AG04449 (cell line): ENCODE results near the gene ATP6V0A1.

Experiments
- CTCF ChIA-PET: fragments of 350-600 bp; formaldehyde crosslinking; extraction: SDS; loops from one replicate; lab custom pipeline; 2021; ENCODE audit warnings: antibody characterized with exemption; lab: Yijun Ruan, JAX
- POLR2A ChIA-PET: fragments of 400-600, 350-600 bp; formaldehyde crosslinking; extraction: SDS; loops from one replicate; lab custom pipeline; 2020; ENCODE audit warnings: antibody characterized with exemption, inconsistent platforms; lab: Yijun Ruan, JAX
- DNase-seq: peaks from one replicate; pipeline ENCODE4 v3.0.0-alpha.2; 2010; ENCODE audit warnings: low read depth, low spot score
- H3K4me3 ChIP-seq: 2 replicates; pipeline ENCODE4 v1.5.1; 2011; ENCODE audit warnings: low read depth, mild to moderate bottlenecking, control low read depth, low read length
- CTCF ChIP-seq: IDR thresholded peaks from one replicate; pipeline ENCODE4 v1.5.1; 2011; ENCODE audit warnings: mild to moderate bottlenecking, moderate library complexity, low read length, control low read depth, inconsistent platforms; ENCODE audit not compliant: insufficient read depth; ENCODE audit errors: missing control alignments

Gene ATP6V0A1

GRCh38 chr17:42459801-42460281 is 1.2 kb downstream of the ATP6V0A1 start:
- DNase-seq = no peak
- CTCF ChIA-PET = interaction anchor here (0.9 to 1.7 kb wide), 9 partner anchors 9 to 147 kb away, joined by 3 to 9 read pairs (median 5); no protein-coding TSS in a partner anchor

GRCh38 chr17:42460371-42460770 is 1.7 kb downstream of the ATP6V0A1 start:
- POLR2A ChIA-PET = interaction anchor here (1.5 kb wide), 1 partner anchor 37 kb away, joined by 7 read pairs; the partner anchor contains the start of gene CAVIN1

More at GRCh38 chr17:42459801-42460281, 1.2 kb downstream of the ATP6V0A1 start:
- TF ChIP-seq CTCF = no peak
- POLR2A ChIA-PET = interaction anchor here (0.5 to 1.5 kb wide), 2 partner anchors 37 to 38 kb away, joined by 3 to 7 read pairs; partner anchors contain the start of gene CAVIN1
- H3K4me3 ChIP-seq = peak overlapping the region; percentile 78

GRCh38 chr17:42463976-42464400 is 5.3 kb downstream of the ATP6V0A1 start:
- no peak for TF ChIP-seq CTCF
- ChIA-PET POLR2A (interaction anchor here (0.6 kb wide), 1 partner anchor 44 kb away, joined by 3 read pairs; no protein-coding TSS in a partner anchor), CTCF (interaction anchor here (1.3 kb wide), 2 partner anchors 23 to 54 kb away, joined by 4 to 5 read pairs; no protein-coding TSS in a partner anchor)
- DNase-seq = no peak
- H3K4me3 ChIP-seq = no peak overlapping the region

More at GRCh38 chr17:42460371-42460770, 1.7 kb downstream of the ATP6V0A1 start:
- CTCF ChIA-PET = interaction anchor here (1.1 to 1.7 kb wide), 9 partner anchors 8 to 148 kb away, joined by 3 to 9 read pairs (median 5); no protein-coding TSS in a partner anchor
- DNase-seq = no peak
- no peak for TF ChIP-seq CTCF
- H3K4me3 ChIP-seq = peak overlapping the region; percentile 78; the same call in 1 of the 2 replicates

GRCh38 chr17:42467889-42468288 is 9.2 kb downstream of the ATP6V0A1 start:
- ChIA-PET CTCF (interaction anchor here (1.3 to 1.6 kb wide), 3 partner anchors 8 to 50 kb away, joined by 3 to 7 read pairs (median 3); no protein-coding TSS in a partner anchor), POLR2A (no interaction called here)
- no peak for TF ChIP-seq CTCF
- no peak overlapping the region for H3K4me3 ChIP-seq
- no peak for DNase-seq

- ChIA-PET CTCF (interaction anchor here (0.8 to 1.1 kb wide), 2 partner anchors 41 to 45 kb away, joined by 4 to 5 read pairs; no protein-coding TSS in a partner anchor), POLR2A (interaction anchor here (0.5 to 1.5 kb wide), 5 partner anchors 26 to 419 kb away, joined by 3 to 10 read pairs (median 4); partner anchors contain the start of gene CAVIN1)
- no peak overlapping the region for H3K4me3 ChIP-seq
- DNase-seq = peak; percentile 71
- TF ChIP-seq CTCF = no peak
Measured at GRCh38 chr17:42472709-42473521, 14.2 kb downstream of the ATP6V0A1 start.
